Upper lobe of left lung (tissue), 6 donors: ENCODE results near the gene GIT2. TPM values are rescaled to one million over a fixed set of nuclear protein-coding genes. Genes with fewer than 3 reads are reported as not detected.
A peak's percentile ranks its signal among the peaks of the same experiment; 100 is the strongest.
"Not testable (repeated sequence)": the region's sequence is repeated elsewhere in the genome, so short reads cannot be mapped to it uniquely, and the experiment has no call there.

ENCODE experiments used
- ATAC-seq, 2 donors: fragments of 200-7000 bp; cut with Tn5 transposase; one replicate each; pipeline ENCODE4 v1.9.1; 2022; ENCODE audit warnings: mild to moderate bottlenecking in 2 of 2, moderate library complexity in 2 of 2; ENCODE audit not compliant: low FRiP score in 2 of 2
- DNase-seq, 2 donors: peaks; one replicate each; pipeline ENCODE4 v3.0.0-alpha.2; 2019 to 2020
- H3K27ac ChIP-seq, 4 donors: fragments of 200-600 bp; sonication (generic); one replicate each; pipeline ENCODE4 v1.5.1; 2016 to 2019
- H3K27me3 ChIP-seq, 4 donors: fragments of 200-600 bp; sonication (generic); one replicate each; pipeline ENCODE4 v1.5.1; 2017 to 2019
- H3K36me3 ChIP-seq, 4 donors: fragments of 200-600 bp; sonication (generic); one replicate each; pipeline ENCODE4 v1.5.1; 2016 to 2019
- H3K4me1 ChIP-seq, 4 donors: fragments of 200-600 bp; sonication (generic); one replicate each; pipeline ENCODE4 v1.5.1; 2018 to 2019
- H3K4me3 ChIP-seq, 4 donors: fragments of 200-600 bp; sonication (generic); one replicate each; pipeline ENCODE4 v1.5.1; 2017 to 2019; ENCODE audit warnings: mild to moderate bottlenecking in 2 of 4, moderate library complexity in 1 of 4
- H3K9me3 ChIP-seq, 4 donors: fragments of 200-600 bp; sonication (generic); one replicate each; pipeline ENCODE4 v1.5.1; 2018 to 2019
- CTCF ChIP-seq, 6 experiments: fragments of 450-650 bp in 4 of 6; fragments of 200-600 bp in 2 of 6; sonication (generic) in 2 of 6; IDR thresholded peaks; one replicate each; pipeline ENCODE4 v1.5.1; 2016 to 2019; ENCODE audit warnings: antibody characterized with exemption in 6 of 6
- EP300 ChIP-seq, 4 donors: sonication (generic); formaldehyde crosslinking; IDR thresholded peaks; one replicate each; pipeline ENCODE4 v1.5.1; 2017; ENCODE audit warnings: antibody characterized with exemption in 4 of 4, control low read depth in 2 of 4
- POLR2A ChIP-seq, 4 donors: fragments of 450-650 bp; IDR thresholded peaks; one replicate each; pipeline ENCODE4 v1.5.1; 2016 to 2017; ENCODE audit warnings: antibody characterized with exemption in 4 of 4, mild to moderate bottlenecking in 2 of 4
- POLR2AphosphoS5 ChIP-seq, 2 donors: sonication (generic); formaldehyde crosslinking; IDR thresholded peaks; one replicate each; pipeline ENCODE4 v1.5.1; 2017; ENCODE audit warnings: antibody characterized with exemption in 2 of 2
- WGBS, 2 donors: methylation state at CpG; one replicate each; pipeline ENCODE4 v1.1.5; 2017 to 2018; 5-methylcytosine and 5-hydroxymethylcytosine counted together
- total RNA-seq, 6 donors: library from RNA; depleted of rRNA in 4 of 6; stranded (reverse); fragments of >200 nt in 4 of 6; gene quantifications; one replicate each; pipeline versions ENCODE4 v1.1.0 to v1.2.1, GENCODE V29; 2016 to 2021
- donor health status: DM: no; HTN: no; CAD: no; lungs with moderate emphysema.
- donor health status: DM: no; HTN: yes; CAD: no; lungs with severe emphysema.

GIT2 gene
- total RNA-seq, 6 donors from 2014 or later: 45.1 to 89.1 (median 55.3) TPM

- whole genome bisulfite sequencing, 2 donors: 75 to 76% methylated on average over 5 of the region's 5 CpGs
- no peaks in the 10 kb centered on the region for H3K27me3 ChIP-seq
- ATAC-seq (no peak), DNase-seq (no peak)
- TF ChIP-seq POLR2A (IDR thresholded peaks at IDR 0.05): no peak
- TF ChIP-seq CTCF (IDR thresholded peaks at IDR 0.05): no peak
- TF ChIP-seq EP300 (IDR thresholded peaks at IDR 0.05): no peak
- H3K4me3 ChIP-seq: no peak overlapping the region
- no peak overlapping the region for H3K27ac ChIP-seq
- peaks cover 6 to 24% (median 10%) of the 10 kb centered on the region in 4 donors for H3K4me1 ChIP-seq
- H3K36me3 ChIP-seq: peaks cover 28 to 71% (median 48%) of the 10 kb centered on the region in 4 donors
- no peaks in the 10 kb centered on the region for H3K9me3 ChIP-seq
These were observed 6.8 kb downstream of the GIT2 start for GRCh38 chr12:109989380-109989779.

GRCh38 chr12:109988903-109989302 is 7.3 kb downstream of the GIT2 start:
- peaks cover 30 to 74% (median 50%) of the 10 kb centered on the region in 4 donors for H3K36me3 ChIP-seq
- peaks cover 5 to 22% (median 6%) of the 10 kb centered on the region in 4 donors for H3K4me1 ChIP-seq
- no peak for TF ChIP-seq POLR2AphosphoS5 (IDR thresholded peaks at IDR 0.05)
- no peak for TF ChIP-seq POLR2A (IDR thresholded peaks at IDR 0.05)
- TF ChIP-seq CTCF (IDR thresholded peaks at IDR 0.05): no peak
- TF ChIP-seq EP300 (IDR thresholded peaks at IDR 0.05): no peak
- no peaks in the 10 kb centered on the region for H3K27me3 ChIP-seq
- no peaks in the 10 kb centered on the region for H3K9me3 ChIP-seq
- H3K27ac ChIP-seq: no peak overlapping the region
- DNase-seq: no peak
- no peak for ATAC-seq
- 73 to 88% methylated on average over 8 of the region's 8 CpGs for WGBS, 2 donors
- H3K4me3 ChIP-seq: no peak overlapping the region

- Histone ChIP-seq H3K4me3 (no peak overlapping the region), H3K36me3 (peaks cover 30 to 81% (median 56%) of the 10 kb centered on the region in 4 donors), H3K27me3 (no peaks in the 10 kb centered on the region), H3K4me1 (peaks cover 0 to 16% (median 4%) of the 10 kb centered on the region in 4 donors), H3K27ac (no peak overlapping the region), H3K9me3 (no peaks in the 10 kb centered on the region)
- TF ChIP-seq POLR2AphosphoS5 (IDR thresholded peaks at IDR 0.05): no peak
- no peak for ATAC-seq
- no peak for DNase-seq
- 86 to 87% methylated on average over 10 of the region's 10 CpGs for WGBS, 2 donors
These were observed 7.9 kb downstream of the GIT2 start for GRCh38 chr12:109988274-109988673.

- H3K27me3 ChIP-seq: no peaks in the 10 kb centered on the region
- H3K9me3 ChIP-seq: no peaks in the 10 kb centered on the region
- H3K4me1 ChIP-seq: peaks cover 0 to 9% (median 5%) of the 10 kb centered on the region in 4 donors
- WGBS, 2 donors: 95 to 96% methylated on average over 8 of the region's 8 CpGs
- ATAC-seq (no peak), DNase-seq (no peak)
- peaks cover 30 to 87% (median 61%) of the 10 kb centered on the region in 4 donors for H3K36me3 ChIP-seq
- H3K27ac ChIP-seq: no peak overlapping the region
- no peak overlapping the region for H3K4me3 ChIP-seq
- TF ChIP-seq POLR2AphosphoS5 (IDR thresholded peaks at IDR 0.05) (no peak), POLR2A (IDR thresholded peaks at IDR 0.05) (no peak), CTCF (IDR thresholded peaks at IDR 0.05) (no peak), EP300 (IDR thresholded peaks at IDR 0.05) (no peak)
These were observed 8.6 kb downstream of the GIT2 start for GRCh38 chr12:109987615-109988014.

GRCh38 chr12:109986236-109986635 is 9.9 kb downstream of the GIT2 start:
- H3K27ac ChIP-seq, H3K9me3 ChIP-seq, H3K27me3 ChIP-seq, DNase-seq, ATAC-seq, H3K4me1 ChIP-seq, H3K4me3 ChIP-seq: not testable (repeated sequence)
- H3K36me3 ChIP-seq: peaks cover 39 to 96% (median 67%) of the 10 kb centered on the region in 4 donors
- WGBS, 2 donors: 96 to 98% methylated on average over 16 of the region's 16 CpGs

- H3K9me3 ChIP-seq: no peaks in the 10 kb centered on the region
- peak in 1 of 2 donors; percentile 29 for TF ChIP-seq POLR2AphosphoS5 (IDR thresholded peaks at IDR 0.05)
- TF ChIP-seq EP300 (IDR thresholded peaks at IDR 0.05): peak in 2 of 4 donors; percentile 11 to 17
- TF ChIP-seq POLR2A (IDR thresholded peaks at IDR 0.05): no peak
- no peak for TF ChIP-seq CTCF (IDR thresholded peaks at IDR 0.05)
- ATAC-seq (peak in 1 of 2 donors; percentile 89), DNase-seq (peak in 1 of 2 donors; percentile 71)
- H3K27ac ChIP-seq: peak overlapping the region in 3 of 4 donors; percentile 7 to 31 (median 31)
- no peaks in the 10 kb centered on the region for H3K27me3 ChIP-seq
- H3K4me1 ChIP-seq: peaks cover 0 to 18% (median 2%) of the 10 kb centered on the region in 4 donors
- H3K4me3 ChIP-seq: no peak overlapping the region
- H3K36me3 ChIP-seq: peaks cover 45 to 98% (median 79%) of the 10 kb centered on the region in 4 donors
- 71 to 72% methylated on average over 8 of the region's 8 CpGs for WGBS, 2 donors
These were observed 12.6 kb downstream of the GIT2 start for GRCh38 chr12:109983432-109984142.
